ENCODE measurements around the gene CNPY1.

DNA sequence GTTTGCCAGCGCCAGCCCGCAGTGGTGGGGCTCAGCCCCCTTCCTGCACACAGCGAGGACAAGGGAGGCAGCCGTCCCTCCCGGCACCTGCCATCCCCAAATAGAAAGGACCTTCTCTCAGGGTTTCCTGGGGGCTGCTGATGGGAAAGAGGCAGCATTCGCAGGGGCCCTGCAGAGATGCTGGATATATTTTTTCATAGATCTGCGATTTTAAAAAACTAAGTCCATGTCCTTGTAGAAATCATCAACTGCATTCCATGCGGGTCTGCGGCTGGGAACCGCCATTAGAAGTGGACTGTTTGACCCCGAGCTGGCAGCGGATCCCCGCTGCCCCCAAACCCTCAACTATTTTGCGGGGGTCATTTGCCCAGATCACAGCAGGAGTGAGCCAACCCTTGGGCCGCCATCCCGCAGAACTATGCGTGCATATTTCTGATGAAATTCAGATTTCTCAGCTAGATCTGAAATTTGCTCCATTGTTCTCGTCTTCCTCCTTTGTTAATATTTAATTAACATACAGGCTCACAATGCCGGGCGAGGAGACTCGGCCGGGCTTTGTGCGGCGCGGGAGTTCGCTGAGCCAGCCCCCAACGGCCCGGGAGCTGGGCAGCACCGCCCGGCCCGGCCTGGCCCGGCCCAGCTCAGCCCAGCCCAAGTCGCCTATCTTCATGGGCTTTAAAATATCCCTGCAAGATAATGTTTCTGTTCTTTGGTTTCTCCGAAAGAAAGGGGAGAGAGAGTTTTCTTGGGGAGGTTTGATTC, 86.5 kb downstream of the CNPY1 start:
- no peak for TF ChIP-seq CTCF (IDR thresholded peaks at IDR 0.05; ENCODE audit: low read length)
- no peak for TF ChIP-seq EZH2 (IDR thresholded peaks at IDR 0.05; ENCODE audit: borderline replicate concordance, low read length)

All from OCI-LY1 (cell line).